Measurements from ENCODE around the gene NFATC3.

- TF ChIP-seq CTCF (IDR thresholded peaks at IDR 0.05) (no peak), POLR2A (IDR thresholded peaks at IDR 0.05) (no peak)
Observed at GRCh38 chr16:68105611-68106010, 20.4 kb downstream of the NFATC3 start.

Measured in body of pancreas (tissue), 4 donors.